NOMO-1 treated with DMSO at 0.1 percent for 48 hours (cell line): ENCODE results near the gene RAD51B.
"Not testable (repeated sequence)": the region's sequence is repeated elsewhere in the genome, so short reads cannot be mapped to it uniquely, and the experiment has no call there.

ENCODE experiments used
- DNase-seq: peaks from one replicate; lab custom pipeline; 2025; ENCODE audit not compliant: unreplicated experiment; lab: John Stamatoyannopoulos, UW

The RAD51B gene

DNA sequence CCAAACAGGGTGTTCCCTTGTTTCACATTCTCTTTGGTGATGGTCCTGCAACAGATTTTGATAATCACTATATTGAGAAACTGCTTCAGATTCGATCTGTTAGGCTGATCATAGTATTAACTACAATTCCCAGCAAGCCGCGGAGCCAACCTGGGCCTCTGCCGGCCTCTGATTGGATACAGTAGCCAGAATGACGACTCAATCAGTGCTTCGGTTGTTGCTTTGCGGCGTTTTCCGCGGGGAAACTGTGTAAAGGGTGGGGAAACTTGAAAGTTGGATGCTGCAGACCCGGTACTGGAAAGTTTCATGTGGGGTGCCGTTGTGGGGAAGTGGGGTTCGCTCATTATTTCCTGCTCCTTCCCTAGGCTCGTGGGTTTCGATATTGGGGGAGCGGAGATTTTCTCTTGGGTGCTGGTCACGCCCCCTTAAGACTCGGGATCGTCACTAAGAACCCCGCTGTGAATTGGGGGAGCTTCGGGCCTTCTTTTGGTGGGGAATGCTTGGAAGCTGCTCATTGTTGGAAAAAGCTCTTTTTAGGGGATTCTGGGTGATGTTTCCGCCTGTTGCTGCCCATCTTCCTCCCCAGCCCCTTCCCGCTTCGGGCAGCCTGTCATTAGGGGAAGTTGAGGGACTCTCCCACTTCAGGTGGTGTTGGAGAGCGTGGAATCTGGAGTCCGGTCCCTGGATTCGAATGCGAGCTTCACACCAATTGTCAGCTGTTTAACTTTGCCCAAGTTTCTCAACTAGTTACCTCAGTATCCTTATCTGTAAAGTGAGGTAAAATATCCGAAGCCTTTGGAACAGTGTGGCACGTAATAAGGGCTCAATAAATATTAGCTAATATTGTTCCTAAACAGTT lies at the start of gene RAD51B:
TSS of gene RAD51B (plus strand) at position 217 of the 859 bp plus-strand sequence.
- DNase-seq = peak; percentile 70

DNA sequence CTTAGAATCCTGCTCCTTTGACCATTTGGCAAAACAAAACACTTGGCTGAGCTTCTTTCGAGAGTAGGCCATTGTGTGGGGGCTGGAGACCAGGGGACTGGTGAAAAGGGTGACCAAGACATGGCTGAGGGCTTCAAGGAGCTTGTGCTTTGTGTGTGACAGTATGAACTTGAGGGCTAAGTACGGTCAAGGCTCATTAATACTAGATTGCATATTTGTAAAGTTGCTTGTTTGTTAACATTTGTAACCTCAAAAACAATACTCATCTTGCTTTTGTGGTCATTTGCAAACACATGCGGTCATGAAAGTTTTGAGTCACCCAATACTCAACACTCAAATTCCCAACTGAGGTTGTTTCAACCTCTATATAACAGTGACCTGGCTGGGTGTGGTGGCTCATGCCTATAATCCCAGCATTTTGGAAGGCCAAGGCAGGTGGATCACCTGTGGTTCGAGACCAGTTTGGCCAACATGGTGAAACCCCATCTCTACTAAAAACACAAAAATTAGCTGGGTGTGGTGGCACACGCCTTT lies 45.7 kb upstream of the RAD51B start:
- DNase-seq = no peak

DNA sequence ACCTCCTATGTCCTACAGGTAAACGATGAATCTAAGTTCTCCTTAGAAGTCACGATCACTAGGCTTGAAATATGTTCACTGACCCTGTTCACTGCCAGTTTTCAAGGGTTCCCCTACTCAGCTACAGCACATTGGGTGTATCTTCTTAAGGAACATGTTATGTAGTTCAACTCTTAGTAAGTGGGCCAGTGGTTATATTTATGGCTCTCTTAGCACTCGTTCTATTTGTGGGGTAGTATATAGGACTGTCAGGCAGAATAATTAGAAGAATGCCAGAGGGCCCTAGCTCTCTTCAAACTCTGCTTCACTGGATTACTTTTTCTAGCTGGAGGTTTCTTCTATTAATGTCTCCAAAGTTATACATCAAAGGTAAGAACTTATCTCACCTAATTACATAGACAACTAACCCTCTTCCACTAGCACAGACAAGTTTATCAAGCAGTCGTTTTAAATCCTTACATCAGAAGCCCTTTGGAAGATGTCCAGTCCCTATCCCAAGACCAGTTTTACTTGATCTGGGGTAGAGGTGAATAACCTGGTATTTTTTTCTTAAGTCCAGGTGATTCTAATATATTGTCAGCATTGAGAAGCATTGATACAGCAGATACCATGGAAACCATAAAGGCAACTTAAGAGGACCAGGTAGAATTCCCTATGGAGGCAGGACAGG lies 42.8 kb upstream of the RAD51B start:
- no peak for DNase-seq

DNA sequence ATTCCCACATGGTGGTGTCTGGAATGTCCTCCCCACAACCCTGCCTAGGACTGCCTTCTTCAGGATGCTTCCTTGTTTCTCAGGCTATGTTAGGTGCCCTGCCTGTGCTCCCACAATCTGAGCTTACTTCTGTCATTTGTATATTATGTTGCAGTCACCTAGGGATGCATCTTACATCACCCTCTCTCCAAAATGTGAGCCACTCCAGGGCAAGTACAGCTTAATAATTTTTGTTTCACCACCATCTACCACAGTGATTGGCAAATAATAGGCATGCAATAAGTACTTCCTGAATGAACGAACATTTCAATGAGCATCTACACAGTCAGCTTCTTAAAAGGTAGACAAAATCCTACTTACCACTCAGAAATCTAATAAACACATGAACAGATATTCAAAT lies 40.8 kb upstream of the RAD51B start:
- DNase-seq = no peak

DNA sequence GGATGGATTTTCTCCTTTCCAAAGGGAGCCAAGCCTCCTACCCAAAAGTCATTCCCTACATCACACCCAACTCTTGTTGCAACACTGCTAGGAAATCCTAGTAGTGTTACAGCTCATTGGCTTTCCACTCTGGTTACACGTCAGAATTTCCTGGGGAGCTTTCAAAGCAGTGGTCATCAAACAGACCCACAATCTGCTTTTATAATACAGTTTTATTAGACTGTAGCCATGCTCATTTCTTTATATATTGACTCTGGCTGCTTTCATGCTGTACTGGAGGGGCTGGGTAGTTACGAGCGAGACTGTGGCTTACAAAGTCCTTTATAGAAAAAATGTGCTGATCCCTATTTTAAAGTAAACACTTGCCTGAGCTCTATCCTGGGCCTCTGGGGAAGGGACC lies 37.5 kb upstream of the RAD51B start:
- DNase-seq = no peak

DNA sequence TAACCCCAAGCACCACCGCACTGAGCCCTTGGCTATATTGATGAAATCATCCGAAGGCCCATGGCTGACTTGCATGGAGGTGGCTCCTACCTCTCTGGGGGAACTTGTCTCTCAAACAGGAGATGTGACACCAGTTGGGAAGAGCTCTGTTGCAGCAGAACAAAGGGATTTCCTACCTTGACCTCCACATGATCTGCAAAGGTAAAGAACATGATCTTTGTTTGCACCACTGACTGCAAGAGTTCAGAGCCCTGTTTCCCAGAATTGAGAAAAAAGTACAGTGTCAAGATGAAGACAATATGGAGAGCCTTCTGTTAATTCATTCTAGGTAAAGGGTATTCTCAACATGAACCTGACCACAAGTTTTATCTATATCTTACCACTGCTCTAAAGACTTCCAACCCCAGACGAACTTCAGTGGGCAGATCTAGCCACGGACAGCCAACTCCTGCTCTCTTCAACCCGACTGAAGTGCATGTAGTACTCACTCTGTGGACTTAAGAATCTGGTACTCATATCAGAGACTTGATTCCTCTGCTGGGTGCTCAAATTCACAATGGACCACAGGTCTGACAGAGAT lies 35.2 kb upstream of the RAD51B start:
- DNase-seq = no peak

DNA sequence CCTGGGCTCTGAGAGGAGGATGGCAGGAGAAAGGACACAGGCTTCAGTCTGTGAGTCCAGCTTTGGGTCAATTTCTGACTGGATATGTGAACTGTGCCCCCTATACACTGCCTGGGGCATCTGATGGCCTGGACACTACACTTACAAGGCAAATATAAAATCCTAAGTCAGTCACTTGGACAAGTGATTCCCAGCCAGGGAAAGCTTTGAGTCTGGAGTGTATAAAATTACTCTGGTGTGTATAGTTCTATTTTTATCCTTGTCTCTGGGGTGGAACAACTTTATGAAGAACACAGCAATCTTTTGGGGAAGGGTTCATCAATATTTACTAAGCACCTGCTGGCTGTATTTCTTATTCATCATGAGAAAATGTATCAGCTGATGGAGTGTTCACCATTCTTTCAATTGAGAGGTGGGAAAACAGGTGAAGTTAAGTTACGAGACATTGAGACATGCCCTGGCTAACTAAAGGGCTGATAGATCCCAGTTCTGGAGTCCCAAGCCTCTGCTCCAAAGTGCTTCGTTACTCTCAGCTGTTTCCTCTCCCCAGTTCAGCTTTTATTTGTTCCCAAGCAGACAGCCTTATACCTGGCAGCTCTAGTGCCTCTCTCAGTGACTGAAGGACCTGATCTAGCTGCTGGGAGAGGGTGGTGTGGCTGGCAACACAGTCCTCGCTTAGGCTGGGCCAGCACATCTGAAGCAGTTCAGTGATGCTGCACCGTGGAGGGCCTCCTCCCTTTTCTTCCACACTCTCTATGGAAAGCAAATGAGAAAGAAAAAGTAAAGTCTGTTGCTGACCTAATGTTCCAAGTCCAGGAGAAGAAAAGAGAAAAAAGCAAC lies 34.1 kb upstream of the RAD51B start:
- no peak for DNase-seq

DNA sequence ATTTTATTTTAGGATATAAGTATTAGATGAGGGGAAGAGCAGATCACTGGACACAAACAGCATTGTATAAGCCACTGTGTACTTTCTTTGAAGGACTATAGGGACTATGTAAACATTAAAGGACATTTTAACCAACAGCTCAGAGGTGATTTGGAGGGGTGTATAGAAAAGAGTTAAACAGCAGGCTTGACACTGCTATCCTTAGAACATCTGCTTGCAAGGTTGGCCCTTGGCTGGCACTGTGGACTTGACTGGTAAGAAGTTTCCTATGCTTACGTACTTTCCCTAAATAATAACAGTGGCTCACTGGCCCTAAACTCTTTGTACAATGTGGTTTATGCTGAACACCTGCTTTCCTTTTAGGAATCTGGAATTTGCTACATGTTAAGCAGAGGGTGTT lies 31.9 kb upstream of the RAD51B start:
- no peak for DNase-seq

DNA sequence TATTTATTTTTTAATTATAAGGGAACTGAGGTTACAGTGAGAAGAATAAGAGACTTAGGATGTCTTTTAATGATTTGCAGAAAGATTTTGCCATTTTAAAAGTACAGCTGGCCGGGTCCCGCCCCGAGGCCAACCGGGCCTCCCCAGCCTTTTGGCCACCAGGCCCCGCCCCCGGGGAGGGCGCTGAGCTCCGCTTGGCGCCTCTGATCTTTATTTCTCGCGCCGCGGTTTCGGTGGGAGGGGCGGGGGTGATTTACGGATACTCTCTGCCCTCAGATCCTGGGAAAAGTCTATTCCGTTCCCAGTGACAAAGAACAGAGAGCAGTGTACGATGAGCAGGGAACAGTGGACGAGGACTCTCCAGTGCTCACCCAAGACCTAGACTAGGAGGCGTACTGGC lies 20.8 kb upstream of the RAD51B start:
- DNase-seq = no peak

DNA sequence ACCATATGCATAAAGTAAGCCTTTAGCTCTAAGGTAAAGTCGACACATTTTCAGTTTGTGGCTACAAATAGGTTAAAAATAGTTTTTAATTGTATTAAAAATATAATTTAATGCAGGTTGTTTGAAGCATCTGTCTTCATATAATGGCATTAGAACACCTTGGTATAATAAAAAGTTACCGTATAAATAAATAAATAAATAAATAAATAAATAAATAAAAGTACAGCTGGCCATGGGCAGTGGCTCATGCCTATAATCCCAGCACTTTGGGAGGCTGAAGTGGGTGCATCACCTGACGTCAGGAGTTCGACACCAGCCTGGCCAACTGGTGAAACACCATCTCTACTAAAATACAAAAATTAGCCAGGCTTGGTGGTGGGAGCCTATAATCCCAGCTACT lies 18.8 kb upstream of the RAD51B start:
- no peak for DNase-seq

DNA sequence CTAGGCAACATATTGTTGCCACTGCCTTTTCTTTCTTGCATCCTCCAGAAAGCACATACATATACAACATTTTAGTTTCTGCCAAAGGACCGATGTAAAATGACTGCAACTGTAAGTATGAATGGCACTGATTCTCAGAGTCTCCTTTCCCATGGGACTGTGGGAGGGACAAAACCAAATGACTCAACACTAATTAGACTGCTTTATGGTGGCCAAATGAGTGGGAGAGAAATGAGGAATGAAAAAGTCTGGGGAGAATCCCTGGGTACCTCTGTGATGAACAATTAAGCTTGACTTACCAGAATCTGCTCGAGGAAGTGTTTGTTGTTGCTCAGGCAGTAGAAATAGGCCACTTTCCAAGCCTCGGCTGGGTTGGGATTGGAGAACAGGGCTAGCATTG lies 13.3 kb upstream of the RAD51B start:
- no peak for DNase-seq

DNA sequence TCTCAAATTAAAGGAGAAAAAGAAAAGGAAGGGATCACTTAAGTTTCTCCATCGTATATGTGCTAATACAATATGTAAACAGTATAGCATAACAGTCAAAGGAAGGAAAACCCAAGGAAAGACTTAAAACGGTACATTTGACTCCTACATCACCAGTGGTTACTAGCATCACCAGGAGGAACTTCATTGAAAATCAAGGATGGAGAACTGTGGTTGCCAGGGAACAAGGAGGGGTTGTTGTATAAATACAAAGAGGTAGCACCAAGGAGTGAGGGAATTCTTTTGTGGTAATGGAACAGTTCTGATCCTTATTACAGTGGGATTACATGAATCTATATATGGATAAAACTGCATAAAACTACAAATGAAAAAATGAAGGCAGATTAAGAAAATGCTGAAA lies 4.8 kb upstream of the RAD51B start:
- DNase-seq = no peak

DNA sequence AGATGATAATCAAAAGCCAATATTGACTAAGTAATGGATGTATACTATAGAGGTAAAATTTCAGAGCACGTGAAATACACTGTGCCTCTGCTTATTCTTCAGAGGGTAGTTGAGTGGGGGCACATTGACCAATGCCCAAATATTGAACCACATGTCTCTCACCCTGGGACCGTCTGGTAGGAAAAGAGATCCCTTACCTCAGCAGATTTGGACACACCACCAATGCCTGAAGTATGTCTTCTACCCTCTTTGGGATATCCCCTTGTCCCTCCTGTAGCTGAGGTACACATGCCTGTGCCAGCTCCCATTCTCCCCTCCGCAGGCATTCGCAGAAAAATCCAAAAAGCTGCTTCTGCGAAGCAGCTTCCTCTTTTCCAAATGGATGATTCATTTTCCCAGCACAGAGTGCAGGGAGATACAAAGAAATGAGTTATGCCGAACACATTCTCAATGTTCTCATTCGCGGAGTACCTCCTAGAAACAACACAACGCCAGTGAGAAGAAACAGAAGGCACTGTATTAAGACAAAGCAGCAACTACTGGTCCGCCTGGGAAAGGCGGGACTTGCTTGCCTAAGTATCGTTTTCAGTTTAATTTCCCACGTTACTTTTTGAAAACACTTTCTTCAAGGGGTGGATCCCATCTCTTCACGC lies 3.9 kb upstream of the RAD51B start:
- DNase-seq = no peak

DNA sequence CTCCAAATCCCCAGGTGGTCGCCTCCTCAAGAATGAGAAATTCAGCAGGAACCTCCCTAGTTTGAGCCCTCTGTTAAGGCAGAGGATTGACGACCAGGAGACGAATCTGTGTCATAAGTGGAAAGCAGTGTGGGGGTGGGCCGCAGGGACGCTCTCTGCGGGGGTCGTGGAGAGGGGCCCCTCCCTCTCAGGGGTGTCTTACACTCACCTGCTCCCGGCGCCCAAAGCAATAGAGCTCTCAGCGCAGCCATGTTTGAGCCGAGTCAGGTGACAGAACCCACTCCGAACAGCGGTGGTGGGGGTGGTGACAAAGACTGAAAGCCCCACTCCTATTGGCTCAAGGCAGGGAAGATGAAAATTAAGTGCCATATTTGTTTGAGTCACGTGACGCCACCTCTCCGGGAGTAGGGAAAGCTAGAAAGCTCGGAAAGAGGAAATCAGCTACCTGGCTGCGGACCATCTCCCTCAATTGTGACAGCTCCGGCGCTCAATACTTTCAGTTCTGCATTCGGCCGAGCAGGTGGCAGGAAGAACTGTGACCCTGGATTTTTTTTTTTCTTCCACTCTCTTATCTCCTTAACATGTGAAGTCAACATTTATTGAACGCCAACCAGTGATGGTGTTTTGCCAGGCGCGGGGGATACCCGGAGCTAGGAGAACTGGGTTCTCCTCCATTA lies 3.1 kb upstream of the RAD51B start, which contains the start of gene ZFYVE26:
TSS of gene ZFYVE26 (minus strand) at position 265 of the 677 bp plus-strand sequence. CDS start 627 bp downstream, outside the sequence.
- peak; percentile 97 for DNase-seq

DNA sequence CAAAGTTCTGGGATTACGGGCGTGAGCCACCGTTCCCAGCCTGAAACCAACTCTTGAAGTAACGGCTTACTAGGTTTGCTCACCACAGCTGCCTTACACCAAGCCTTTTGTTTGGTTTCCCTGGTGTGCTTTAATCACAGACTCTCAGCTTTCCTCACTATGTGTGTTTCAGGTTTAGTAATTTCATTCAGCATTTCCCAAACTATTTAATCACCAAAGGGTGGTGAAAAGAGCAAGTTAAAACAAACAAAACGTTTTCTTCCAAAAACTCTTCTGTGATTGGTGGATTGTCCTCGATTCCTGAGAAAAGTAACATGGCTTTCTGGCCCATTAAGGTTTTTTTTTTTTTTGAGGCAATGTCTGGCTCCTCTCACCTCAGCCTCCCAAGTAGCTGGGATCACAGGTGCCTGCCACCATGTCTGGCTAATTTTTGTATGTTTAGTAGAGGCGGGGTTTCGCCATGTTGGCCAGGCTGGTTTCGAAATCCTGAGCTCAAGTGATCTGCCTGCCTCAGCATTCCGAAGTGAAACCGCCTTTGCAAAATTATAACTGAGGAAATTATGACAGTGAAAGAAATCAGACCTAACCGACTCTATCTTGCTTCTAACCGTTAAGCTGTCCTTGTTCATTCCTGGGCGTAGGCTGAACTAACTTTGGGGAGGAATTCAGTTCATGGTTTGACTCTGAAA lies 1.7 kb upstream of the RAD51B start:
- peak; percentile 35 for DNase-seq

DNA sequence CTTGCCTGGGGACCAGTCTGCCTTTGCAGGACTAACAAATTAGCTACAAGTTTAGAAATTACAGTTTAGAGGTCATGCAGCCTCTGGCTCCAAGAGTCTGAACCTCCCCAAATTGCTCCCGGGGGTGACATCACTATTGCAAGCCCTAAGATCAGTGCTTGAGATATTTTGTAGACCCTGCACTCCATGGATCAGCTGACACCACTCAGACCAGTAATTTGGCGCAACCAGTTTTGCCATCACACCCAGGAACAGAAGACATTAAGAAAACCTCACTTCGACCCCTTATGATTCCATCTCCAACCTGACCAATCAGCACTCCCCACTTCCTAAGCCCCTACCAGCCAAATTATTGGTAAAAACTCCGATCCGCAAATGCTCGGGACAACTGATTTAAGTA lies 1.1 kb upstream of the RAD51B start:
- DNase-seq = not testable (repeated sequence)

DNA sequence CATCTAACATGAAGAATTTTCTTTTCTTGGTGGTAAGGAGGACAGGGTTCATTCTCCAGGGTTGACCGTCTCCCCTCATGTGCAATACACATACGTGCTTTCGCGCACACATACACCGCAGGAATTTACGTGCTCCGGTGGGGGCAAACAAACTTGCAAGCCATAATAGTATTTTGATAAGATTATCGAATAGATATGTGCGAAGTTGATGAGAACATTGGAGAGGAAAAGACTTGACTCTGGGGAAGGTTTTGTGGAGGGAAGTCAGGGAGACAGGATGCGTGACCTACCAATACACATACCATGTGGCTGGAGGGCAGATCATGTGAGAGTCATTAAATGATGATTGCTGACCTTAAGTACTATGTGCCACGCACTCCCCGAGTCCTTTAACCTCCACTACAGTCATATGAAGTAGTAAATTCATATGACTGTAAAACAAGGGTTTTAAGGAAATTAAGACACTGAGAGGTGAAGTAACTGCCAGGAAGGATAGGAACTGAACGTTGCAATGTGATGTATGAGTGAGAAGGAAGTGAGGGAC lies 921 bp downstream of the RAD51B start:
- DNase-seq = peak; percentile 41

DNA sequence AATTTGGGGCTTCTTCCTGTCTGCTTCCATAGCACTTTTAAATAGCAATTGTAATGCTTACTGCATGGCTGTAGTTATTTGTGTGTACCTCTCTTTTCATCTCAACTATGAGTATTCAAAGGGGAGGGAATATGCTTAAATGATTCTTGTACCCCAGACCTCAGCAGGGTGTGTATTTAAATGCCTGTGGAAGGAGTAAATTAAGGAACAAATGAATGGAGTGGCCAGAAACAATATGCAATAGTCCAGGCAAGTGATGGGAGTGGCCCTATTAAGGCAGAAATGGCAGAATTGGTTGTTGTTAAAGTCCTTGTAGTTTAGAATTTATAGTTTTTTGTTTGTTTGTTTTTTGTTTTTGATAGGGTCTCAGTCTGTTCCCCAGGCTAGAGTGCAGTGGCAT lies 1.5 kb downstream of the RAD51B start:
- DNase-seq = no peak

DNA sequence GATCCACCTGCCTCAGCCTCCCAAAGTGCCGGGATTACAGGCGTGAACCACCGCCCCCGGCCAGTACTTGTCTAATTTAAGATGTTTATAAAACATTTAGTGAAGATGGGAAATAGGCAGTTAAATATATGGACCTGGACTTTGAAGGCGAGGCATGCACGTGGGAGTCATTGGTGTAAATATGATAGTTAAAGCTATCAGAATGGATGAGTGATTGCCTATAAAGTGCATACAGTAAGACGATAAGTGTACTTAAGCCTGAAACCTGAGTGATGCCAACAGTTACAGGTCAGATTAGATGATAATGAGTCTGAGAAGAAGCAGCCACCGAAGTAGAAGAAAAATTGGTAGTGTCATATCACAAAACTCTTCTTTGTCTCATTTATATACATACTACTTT lies 11.5 kb downstream of the RAD51B start:
- DNase-seq = no peak
